ENCODE data around the gene ANKRD17.
A peak's percentile ranks its signal among the peaks of the same experiment; 100 is the strongest.
"Not testable (repeated sequence)": the region's sequence is repeated elsewhere in the genome, so short reads cannot be mapped to it uniquely, and the experiment has no call there.

Gene ANKRD17

DNA sequence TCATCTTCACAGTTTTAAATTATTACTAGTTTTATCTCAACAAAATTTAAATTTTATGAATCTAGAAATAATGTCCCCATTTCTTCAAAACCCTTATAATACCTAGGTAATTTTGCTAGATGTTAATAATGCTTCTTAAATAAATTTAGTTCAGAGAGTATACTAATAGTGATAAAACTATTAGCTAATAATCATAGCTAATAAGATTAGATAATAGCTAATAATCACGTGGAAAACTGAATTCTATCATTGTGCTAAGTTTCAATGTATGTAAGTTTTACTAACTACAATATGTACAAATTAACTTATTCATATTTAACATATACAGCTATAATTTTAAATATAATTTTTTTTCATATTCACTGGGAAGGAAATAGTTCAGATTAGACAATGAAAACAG, 10.2 kb downstream of the ANKRD17 start:
- no peak for DNase-seq (ENCODE audit: low spot score)

DNA sequence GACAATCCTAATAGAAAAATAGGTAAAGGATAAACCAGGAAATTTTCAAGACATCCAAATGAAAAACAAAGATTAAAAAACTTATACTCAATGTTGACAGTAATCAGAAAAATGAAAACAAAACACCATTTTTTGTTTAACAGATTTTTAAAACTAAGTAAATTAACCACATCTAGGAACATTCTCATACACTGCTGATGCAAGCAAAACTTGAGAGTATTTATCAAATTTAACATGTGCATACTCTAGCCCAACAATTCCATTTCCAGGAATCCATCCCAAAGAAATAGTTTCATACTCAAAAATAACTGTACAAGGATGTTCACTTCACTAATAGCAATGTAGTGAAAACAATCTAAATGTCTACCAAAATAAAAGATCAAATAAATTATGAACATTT, 11.5 kb downstream of the ANKRD17 start:
- no peak for DNase-seq (ENCODE audit: low spot score)

DNA sequence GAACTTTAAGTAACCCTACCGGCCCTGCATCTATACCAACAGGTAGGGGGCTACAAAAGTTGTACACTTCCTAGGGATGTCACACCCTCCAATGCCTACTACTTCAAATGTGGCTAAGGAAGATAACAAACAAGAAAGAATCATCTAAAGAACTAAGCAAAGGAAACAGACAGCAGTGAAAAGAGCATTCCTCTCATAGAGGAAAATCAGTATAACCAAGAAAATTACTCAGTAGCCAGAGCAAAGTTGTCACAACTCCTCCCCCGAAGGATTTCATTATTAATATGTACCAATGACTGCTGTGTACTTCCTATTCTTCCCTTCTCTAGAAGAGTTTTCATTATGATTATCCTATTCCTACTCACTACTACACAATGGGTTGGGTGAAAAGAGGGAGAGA, 12.6 kb downstream of the ANKRD17 start:
- no peak for DNase-seq (ENCODE audit: low spot score)

DNA sequence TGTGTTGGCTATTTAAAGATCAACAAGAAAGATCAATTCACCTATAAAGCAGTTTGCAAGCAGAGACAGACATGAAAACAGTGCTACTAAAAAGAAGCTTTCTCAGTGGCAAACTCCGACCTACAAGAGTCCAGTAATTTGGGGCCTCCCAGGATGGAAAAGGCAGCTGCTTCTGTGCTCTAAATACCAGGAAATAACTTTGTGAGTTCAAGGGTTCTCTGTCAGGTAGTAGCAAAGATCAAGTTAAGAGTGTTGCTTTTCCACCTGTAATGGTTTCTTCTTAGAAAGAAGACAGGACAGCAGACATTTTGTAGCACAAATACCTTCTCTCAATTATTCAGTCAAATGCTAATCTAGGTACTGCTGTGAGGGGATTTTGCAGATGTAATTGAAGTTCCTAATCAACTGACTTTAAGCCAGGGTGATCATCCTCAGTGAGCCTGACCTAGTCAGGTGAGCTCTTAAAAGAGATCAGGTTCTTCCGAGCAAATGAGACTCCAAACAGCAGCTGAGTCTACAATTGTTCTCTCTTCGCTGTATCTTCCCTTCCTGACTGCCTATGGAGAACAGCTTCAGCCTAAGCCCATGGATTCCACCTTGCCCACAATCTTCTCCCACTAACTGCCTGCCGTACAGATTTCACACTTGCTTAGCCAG, 13.5 kb downstream of the ANKRD17 start:
- DNase-seq (ENCODE audit: low spot score) = no peak

DNA sequence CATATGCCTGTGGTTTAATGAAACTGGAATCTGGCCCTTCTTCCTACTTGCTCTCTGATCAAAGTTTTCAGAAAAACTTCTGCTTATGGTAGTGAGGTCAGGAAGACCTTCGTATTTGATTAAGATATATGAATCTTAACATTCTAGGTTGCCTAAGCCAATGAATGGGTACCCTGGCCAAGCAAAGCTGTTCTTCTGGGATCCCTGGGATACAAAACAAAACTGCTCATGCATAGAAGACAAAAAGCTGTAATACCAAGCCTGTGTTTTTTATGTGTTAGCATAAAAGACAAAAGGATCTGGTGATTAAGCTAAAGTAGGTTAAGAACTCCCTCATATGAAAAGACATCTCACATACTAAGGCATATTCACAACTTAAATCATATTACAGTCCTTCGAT, 21.6 kb downstream of the ANKRD17 start:
- no peak for DNase-seq (ENCODE audit: low spot score)

DNA sequence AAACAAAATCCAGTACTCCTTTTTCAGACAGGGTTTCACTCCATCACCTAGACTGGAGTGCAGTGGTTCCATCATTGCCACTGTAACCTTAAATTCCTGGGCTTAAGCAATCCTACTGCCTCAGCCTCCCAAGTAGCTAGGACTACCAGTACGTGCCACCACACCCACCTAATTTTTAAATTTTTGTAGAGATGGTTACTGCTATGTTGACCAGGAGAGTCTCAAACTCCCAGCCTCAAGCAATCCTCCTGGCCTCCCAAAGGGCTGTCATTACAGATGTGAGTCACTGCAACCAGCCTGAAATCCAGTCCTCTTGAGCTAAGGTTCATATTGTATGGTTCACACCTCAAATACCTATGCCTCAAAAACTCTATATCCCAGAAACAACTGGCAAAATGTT, 22.4 kb downstream of the ANKRD17 start:
- no peak for DNase-seq (ENCODE audit: low spot score)

DNA sequence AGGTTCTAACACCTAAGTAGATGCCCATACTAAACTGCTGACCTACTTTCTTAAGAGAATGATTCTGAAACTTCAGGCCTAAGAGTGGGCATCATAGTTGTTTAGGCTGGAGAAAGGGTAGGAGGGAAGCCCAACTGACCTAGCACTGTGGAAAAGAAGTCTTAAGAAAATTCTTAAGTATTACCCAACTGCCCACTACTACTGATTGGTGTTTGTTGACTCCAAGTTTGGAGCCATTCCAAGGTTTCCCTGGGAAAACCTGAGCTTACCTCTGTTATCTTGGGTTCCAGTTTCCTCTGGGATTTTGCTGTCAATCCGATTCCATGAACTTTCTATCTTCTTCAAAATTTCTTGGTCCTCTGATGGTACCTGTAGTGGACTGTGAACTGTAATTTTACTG, 23.9 kb downstream of the ANKRD17 start:
- no peak for DNase-seq (ENCODE audit: low spot score)

DNA sequence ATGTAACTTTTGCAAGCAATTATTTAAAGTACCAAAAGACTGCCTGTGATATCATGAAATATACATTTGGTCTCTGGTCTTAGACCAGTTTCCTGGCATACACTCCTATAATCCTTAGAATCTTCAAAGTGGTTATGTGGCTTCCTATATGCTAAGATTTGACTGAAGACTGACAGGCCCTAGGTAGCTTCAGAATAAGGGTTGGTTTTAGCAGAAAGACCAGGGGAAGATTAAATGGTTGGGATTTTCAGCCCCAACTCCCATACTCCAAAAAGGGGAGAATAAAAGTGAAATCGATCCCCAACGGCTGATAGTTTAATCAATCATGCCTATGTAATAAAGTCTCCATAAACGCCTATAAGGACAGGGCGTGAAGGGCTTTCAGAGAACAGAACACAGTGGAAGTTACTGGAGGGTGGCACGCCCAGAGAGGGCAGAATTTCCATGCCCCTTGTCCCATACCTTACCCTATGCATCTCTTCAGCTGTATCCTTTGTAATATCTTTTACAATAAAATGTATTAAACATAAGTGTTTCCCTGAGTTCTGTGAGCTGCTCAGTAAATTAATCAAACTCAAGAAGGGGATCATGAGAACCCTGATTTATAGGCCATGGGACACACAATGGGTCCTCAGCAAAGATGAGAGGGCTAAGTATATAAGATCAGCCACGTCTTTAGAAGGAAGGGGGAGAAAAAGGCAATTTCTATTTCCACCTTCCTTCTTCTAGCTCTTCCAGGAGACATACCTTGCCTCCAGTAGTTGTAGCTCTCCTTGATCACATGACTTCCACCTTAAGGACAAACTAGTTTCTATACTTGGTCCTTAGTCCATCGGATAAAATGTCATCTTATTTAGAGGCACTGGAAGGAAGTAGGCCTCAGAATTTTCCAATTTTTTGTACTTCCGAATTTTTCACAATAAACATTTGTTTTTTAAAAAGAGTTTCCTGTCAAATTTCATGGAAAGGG, 26.8 kb downstream of the ANKRD17 start:
- DNase-seq (ENCODE audit: low spot score) = no peak

DNA sequence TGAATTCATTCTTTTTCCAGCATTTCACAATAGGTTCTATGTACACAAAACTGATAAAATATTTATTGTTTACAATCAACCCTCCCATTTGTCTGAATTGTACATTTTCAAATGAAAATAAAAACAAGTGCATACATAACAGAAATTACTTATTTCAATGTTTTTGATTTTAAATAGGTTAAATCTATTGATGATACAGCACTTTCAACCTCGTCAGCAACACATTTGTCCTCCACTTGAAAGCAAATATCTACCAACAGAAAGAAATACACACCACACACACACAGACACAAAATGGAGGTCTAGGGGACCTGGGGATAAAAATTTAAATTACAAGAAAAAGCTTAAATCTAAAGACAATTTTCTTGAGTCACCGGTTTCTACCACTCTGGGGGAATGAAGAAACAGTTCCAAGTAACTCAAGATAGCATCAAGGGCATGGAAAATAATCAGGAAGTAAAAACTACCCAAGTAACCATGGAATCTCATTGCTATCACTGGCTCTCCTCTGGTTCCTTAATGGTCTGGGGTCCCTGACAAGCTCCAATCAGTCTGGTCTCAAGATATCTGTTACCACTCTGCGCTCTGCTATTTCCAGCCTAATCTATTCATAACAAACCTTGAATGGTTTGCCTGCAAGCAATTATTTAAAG, 27.6 kb downstream of the ANKRD17 start:
- no peak for DNase-seq (ENCODE audit: low spot score)

DNA sequence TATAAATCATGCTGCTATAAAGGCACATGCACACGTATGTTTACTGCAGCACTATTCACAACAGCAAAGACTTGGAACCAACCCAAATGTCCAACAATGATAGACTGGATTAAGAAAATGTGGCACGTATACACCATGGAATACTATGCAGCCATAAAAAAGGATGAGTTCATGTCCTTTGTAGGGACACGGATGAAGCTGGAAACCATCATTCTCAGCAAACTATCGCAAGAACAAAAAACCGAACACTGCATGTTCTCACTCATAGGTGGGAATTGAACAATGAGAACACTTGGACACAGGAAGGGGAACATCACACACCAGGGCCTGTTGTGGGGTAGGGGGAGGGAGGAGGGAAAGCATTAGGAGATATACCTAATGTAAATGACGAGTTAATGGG, 29.8 kb downstream of the ANKRD17 start:
- not testable (repeated sequence) for DNase-seq (ENCODE audit: low spot score)

DNA sequence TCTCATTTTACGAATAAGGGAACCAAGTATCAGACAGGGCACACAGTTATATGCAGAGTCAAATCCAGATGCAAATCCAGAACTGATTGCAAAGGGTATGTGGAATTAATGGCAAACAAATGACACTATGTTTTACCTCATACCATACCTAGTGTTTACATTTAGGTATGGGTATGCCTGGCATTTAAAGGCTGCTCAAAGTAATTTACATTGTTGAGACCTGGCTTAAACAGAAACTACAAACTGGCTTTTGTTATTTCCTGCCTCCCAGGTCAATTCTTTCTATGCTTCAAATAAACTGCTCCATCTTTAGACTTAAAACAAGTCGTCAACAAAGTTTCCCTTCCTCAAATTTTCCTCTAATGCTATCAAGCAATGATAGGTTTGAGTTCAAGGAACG, 33.7 kb downstream of the ANKRD17 start:
- DNase-seq (ENCODE audit: low spot score) = no peak

DNA sequence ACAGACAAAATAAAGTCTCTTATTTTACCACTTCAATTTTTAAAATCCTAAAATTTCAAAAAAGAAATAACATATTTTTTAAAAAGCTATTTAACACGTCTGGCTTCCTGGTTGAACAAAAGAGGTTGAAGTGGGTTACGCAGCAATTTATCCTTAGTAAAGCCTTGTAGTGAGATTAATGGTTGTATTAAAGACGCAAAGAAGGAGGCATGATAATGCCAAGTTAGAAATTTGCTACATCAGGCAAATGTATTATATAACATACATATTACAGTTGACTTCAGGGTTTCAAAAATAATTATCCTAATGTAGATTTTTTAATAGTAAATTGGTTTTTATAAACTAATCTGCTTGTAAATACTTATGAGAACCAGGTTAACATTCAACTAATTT, 35.3 kb downstream of the ANKRD17 start:
- DNase-seq (ENCODE audit: low spot score) = no peak

DNA sequence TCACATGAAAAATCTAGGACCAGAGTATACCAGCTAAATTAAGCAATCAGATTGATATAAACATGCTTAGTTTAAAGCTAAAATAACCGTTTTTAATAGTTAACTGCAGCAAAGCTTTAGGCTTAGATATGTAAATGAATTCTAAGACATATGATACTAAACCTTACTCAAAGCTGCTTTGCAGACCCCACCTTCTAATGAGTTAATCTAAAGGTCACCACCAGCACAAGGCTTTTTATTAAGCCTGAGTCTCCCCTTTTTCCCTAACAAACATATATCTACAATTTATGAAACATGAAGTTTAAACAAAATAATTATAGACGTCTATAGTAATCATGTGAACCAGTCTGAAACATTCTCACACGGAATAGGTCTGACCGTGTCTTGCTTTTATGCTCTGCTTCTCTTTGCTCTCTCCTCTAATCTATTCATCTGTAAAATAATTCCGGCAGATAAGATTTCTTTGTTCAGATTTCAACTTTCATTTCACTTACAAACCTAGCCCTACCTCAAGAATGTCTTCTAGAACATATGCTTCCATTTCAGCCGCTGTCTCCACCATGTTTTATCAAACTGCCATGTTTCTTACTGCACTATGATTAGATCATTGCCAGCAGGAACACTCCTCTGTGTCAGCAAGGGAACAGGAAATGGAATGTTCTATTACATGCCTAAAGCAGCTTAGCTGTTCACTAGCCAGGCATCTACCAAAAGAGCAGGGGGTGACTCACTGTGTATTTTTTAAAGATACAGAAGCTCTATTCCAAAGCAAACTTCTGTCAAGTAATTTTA, 35.9 kb downstream of the ANKRD17 start:
- peak; percentile 86 for DNase-seq (ENCODE audit: low spot score)

DNA sequence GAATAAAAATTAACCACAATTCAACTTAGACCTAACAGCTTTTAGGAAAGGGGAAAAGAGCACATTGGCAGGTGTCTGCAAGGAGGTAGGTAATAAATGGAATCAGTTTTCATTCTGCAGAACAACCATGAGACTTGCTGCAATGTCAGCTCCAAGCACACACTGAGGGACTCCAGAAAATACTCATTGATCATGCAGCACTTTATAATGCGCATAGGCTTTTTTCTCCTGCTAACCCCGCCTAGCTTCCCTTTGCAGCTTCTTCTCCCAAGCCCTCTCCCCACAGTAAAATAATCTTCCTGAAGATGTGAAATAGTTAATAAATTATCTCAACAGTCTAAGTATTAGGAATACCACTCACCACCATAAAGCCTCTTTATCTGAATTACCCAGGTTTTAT, 36.9 kb downstream of the ANKRD17 start:
- no peak for DNase-seq (ENCODE audit: low spot score)

DNA sequence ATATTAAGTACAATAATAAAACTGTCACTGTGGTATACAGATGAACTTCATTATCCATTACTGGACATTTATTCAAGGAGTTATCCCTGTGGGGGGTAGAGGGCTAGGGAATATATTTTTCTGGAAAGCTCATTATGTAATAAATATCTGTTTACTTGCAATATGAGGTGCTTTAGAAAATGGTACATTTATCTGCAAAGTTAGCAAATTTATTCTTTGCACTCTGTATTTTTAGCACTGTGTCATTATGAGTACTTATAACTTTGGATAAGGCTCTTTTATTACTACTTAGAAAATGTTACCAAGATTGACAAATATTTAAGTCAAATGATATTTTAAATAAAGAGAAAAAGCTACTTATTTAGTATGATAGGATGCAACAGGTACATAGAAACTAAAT, 37.8 kb downstream of the ANKRD17 start:
- DNase-seq (ENCODE audit: low spot score) = no peak

DNA sequence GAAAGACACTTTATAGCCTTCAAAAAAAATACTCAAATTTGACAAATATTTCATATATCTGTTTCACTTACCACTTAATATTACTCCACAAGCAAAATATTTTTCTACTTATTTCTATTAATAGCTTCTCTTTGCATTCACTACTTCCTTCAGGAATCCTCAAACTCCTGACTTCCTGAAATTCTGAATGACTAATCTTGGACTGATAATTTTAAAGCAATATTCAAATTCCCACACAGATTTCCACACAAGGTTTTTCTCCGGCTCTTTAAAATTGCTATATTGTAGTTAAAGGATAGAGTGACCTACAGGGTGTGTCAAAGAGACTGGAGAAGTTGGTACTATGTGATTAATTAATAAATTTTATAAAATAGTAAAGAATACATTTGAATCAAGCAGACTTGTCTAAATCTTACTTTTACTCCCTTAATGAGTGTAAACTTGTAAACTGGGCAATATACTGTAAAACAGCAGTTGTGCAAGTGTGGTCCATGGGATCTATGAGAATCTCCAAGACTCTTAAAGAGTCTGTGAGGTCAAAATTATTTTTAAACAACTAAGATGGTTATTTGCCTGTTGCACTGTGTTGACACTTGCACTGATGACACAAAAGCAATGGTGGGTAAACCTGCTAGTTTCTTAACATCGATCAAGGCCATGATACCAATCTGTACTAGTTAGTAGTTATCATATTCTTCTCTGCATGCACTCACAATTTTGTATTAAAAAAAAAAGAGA, 44.5 kb downstream of the ANKRD17 start:
- no peak for DNase-seq (ENCODE audit: low spot score)

DNA sequence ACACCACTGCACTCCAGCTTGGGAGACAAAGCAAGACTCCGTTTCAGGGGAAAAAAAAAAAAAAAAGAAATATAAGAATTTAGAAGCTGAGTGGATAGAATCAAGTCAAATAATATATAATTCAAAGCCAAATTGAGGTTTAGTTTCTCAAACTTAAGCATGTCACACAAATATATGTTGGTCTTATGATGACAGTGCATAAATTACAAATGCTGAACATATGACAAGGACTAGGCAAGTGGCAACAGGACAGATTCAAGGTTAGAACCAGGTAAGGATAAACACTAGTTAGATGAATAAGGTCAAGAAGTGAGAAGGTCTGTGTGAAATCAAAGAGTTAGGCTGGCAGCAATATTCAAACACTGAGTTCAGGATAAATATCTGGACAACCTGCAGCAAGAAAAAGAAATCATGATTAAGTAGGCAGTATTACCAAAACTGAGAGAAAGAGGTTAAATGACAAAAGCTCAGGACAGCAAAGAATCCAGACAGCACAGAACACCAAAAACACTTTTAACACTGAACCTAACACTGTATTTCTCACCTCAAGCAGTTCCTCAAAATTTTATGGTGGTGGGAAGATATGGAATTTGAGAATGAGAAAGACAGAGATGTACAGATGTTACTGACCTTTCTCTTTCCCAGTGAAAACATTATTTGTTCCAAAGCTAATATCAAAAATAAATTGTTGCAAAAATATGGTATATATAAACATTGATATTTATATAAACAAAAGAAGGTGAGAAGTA, 45.4 kb downstream of the ANKRD17 start:
- no peak for DNase-seq (ENCODE audit: low spot score)

DNA sequence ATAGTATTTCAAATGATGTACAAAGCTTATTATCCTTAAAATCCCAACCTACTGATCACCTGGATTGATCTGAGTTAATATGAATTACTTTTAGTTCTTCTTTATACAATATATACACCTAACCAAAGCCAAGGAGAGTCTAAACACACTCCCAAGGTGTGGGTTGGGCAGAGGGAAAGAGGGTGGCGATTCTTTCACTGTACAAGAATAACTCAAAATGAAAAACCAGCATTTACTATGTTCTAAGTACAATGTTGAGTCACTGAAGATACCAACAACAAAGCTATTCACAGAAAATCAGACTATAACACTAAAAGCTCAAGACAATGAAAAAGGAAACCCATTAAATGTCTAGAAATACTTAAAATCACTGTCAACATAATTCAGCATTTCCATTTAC, 46.6 kb downstream of the ANKRD17 start:
- no peak for DNase-seq (ENCODE audit: low spot score)

DNA sequence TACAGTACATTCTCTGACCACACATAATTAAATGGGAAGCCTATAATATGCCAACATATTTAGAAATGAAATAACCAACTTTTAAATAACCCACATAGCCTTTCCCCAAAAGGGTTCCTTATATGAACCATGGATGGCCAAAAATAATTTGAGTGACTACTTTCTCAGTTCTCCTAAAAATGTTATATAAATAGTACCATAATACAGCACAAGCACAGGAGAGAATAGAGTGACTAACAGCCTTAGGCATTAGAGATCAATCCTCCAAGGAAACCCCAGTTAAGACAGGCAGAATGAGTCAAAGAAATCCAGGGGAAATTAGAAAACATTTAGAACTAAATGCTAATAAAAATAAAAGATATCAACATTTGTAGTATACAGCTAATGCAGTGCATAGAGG, 50.2 kb downstream of the ANKRD17 start:
- DNase-seq (ENCODE audit: low spot score) = no peak

DNA sequence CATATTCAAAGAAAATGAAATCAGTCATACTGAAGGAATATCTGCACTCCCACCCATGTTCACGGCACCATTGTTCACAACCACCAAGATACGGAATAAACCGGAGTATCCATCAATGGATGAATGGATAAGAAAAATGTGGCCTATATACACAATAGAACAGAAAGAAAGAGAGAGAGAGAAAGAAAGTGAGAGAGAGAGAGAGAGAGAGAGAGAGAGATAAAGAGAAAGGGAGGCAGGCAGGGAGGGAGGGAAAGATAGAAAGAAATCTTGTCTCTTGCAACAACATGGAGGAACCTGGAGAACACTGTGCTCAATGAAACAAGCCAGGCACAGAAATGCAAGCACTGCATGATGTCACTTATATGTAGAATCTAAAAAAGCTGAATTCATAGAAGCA, 52.4 kb downstream of the ANKRD17 start:
- DNase-seq (ENCODE audit: low spot score) = no peak

DNA sequence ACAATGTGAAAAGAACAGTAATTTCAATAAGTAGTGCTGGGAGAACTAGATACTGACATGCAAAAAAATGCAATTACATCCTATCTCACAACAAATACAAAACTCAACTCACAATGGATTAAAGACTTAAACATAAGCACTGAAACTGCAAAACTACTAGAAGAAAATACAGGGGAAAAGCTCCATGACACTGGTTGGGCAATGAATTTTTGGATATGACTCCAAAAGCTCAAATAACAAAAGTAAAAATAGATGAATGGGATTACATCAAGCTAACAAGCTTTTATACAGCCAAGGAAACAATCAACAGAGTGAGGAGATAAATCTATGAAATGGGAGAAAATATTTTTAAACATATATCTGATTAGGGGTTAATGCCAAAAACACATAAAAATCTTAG, 53.1 kb downstream of the ANKRD17 start:
- DNase-seq (ENCODE audit: low spot score) = no peak
